CD4-positive, alpha-beta T cell treated with Interleukin-15 for 1 hour (primary cell): ENCODE measurements around the gene CFLAR.
"Not testable (repeated sequence)": the region's sequence is repeated elsewhere in the genome, so short reads cannot be mapped to it uniquely, and the experiment has no call there.

Experiments used
- DNase-seq: peaks from one replicate; pipeline ENCODE4 v3.0.0-alpha.2; 2020

The CFLAR gene

GRCh38 chr2:201149821-201150165, 33.8 kb downstream of the CFLAR start:
- DNase-seq, result not testable (repeated sequence)

DNA sequence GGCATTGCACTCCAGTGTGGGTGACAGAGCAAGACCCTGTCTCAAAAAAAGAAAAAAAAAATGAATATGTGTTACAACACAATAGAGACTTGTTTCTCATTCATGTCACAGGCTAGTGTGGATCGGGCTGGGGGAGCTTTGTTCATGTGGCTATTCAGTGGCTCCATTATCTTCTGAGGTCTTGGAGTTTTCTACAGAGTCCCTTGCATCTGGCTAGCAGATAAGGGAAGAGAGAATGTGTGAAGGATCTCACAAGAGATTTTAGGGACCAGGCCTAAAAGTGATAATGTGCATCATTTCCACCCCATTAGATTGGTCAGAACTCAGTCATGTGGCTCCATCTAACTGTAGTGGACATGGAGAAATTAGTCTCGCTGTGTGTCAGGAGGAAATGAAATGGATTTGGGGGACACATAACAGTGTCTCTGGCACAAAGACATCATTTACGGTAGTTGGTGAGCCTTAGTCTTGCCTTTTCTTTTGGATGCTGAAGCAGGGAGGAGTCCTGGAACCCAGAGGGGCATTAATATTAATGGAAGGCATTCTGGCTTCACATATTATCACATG, 34.6 kb downstream of the CFLAR start:
- no peak for DNase-seq

DNA sequence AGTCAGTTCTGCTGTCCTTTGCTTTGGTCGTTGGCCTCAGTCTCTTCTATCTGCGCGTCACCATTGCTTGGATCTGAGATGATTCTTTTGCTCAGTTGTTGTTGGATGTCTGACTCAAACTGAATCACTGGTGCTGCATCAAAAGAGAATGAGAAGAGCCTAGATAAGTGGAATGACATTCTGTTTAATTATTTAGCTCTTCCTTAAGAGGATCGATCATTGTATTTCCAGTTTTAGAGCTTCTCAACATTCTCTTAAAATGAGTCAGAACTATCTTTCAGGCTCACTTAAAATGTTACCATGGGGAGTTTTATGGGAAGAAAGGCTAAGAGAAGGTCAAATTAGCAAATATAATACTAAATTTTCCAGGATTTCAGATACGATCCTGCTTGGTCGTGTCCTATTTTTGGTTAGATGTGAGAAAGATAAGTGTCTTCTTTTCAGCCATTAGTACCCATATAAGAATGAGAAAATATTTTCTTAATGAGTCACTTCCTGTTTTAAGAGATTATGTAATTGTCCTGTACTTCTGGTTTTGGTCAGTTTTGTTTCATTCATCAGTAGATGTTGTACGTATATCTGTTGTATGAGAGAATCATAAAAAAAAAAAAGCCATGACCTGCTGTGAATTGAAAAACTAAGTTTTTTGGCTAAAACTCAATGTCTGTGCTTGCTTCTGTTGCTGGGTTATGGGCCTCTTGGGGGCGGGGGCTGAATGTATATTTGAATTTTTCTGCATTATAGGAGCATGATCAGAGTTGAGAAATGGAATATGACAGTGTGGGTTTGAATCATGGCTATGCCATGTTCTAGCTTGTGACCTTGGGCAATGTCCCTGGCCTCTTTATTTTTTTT, 35.4 kb downstream of the CFLAR start:
- DNase-seq, result no peak

GRCh38 chr2:201152517-201152916, 36.6 kb downstream of the CFLAR start:
- no peak for DNase-seq

DNA sequence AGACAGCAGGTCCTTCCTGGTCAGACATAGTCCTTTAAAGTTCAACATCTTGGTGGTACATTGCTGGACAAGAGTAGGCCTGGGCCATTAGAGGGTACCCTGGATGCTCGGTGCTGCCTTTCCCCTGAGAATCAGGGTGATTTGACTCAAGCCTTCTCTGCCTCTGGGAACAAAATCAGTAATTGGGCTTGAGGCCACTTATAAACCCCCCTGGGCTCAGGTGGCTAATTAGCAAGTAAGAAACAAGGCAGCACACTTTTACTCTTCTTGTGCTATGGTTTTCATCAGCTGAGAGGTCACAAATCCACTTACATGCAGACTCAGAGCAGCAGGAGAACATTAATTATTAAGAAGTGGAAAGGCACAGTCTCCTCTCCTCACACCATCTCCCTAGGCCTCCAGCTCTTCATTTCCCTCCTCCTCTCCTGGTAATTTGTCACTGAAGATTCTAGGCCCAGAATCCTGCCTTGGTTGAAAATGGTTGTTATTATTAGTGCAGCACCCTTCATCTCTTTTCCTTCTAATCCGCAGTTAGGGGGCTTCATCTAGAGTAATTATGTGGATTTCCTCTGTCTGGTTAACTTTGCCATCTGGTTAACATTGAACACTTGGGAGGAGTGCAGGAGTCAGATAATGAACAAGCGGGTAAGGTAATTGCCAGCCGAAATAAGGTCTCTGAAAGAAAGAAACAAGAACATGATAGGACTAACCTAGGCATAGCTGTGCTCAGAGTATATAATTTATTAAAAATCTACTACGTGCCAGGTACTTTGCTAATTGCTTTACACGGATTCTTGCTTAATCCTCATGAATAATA, 37.2 kb downstream of the CFLAR start:
- DNase-seq, result no peak

DNA sequence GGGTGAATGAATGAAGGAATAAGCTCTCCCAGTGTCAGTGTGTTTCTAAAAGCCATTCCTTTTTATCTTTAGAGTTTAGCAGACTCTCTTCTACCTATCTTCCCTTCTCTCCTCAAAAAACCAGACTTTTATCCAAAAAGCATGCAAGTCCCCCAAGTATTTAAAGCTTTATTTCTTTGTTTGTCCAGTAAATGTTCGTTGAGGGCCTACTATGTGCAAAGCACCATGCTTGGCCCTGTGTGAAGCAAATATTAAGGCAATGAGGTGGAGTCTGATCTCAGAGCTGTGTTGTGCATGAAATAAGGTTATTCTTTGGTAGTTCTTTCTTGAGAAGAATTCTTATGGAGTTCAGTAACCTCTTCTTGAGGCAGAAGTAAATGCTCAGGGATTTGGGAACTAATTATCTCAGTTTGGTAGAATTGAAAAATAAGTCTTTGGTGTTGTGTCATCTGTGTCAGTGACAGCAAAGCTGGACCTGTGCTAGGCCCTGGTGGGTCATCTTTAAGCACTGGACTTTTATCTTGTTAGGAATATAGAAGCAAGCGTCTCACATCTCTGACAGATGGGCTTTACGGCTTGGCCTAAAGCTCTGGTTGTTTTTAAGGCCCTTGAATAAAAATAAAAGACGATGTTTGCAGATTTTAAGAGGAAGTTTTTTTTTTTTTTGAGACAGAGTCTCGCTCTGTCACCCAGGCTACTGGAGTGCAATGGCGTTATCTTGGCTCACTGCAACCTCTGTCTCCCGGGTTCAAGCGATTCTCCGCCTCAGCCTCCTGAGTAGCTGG, 38.8 kb downstream of the CFLAR start:
- DNase-seq, result no peak

DNA sequence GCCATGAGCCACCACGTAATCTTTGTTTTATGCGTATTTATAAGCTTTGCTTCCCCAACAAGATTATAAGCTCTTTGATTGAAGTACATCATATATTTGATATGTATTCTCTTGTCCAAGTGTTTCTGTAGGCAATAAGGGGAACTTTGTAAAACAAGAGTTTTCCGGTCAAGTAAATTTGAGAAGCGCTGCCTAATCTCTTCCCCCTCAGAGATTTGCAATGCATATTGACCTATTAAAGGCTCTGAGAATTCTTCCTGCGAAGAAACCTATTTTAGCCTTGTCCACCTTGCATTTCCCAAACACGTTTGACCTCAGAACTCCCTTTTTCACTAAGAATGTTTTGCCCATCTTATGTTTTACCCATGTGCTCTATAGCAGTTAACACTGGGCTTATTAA, 40.1 kb downstream of the CFLAR start:
- DNase-seq, result no peak

- no peak for DNase-seq
These were observed 40.7 kb downstream of the CFLAR start for GRCh38 chr2:201156640-201157039.

DNA sequence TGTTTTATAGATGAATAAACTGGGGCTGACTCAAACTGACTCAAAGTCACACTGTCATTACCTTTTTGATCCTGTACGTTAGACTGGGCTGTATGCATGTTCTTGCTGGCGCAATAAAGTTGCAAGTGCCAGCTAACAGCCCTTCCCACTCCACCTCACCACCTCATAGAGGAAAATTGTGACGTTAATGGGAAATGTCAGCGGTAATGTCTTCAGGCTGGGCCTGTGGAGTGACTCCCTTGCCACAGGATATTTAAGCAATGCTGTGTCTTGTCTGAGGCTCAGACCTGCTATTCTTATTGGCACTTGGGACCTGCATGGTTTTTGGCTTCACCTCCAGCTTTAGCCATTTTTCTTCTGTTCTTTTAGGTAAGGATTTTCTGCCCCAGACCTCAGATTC, 41.7 kb downstream of the CFLAR start:
- peak; percentile 55 for DNase-seq

- DNase-seq, result peak; percentile 82
These were observed 42.4 kb downstream of the CFLAR start for GRCh38 chr2:201158111-201158929.

- DNase-seq, result no peak
These were observed 48.2 kb downstream of the CFLAR start for GRCh38 chr2:201164166-201164565.

GRCh38 chr2:201167546-201167945, 51.6 kb downstream of the CFLAR start:
- no peak for DNase-seq

GRCh38 chr2:201168496-201168895, 52.5 kb downstream of the CFLAR start:
- not testable (repeated sequence) for DNase-seq

DNA sequence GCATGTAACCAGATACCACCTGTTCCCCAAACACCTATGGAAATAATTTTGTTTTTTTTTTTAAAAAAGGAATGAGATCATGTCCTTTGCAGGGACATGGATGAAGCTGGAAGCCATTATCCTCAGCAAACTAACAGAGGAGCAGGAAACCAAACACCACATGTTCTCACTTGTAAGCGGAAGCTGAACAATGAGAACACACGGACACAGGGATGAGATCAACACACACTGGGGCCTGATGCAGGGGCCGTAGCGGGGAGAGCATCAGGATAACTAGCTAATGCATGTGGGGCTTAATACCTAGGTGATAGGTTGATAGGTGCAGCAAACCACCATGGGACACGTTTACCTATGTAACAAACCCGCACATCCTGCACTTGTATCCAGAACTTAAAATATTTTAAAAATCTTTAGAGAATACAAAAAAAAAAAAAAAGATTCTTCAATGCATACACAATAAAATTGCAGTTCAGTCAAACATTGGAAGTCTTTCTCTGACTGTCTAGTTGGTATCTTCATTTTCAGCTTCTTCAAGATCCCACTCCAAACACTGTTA, 55.4 kb downstream of the CFLAR start:
- no peak for DNase-seq

DNA sequence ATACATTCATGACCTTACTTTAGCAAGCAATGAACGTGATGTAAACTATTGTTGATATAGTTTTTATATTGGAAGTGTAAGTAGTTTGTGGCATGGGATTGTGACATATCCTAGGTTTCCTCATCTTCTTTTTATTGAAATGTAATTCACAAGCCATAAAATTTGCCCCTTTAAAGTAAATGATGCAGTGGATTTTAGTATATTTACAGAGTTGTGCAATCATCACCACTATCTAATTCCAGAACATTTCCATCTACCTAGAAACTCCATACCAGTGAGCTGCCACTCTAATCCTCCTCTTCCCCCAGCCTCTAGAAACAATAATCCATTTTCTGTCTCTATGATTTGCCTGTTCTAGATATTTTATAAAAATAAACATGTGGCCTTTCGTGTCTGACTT, 56.3 kb downstream of the CFLAR start:
- no peak for DNase-seq

DNA sequence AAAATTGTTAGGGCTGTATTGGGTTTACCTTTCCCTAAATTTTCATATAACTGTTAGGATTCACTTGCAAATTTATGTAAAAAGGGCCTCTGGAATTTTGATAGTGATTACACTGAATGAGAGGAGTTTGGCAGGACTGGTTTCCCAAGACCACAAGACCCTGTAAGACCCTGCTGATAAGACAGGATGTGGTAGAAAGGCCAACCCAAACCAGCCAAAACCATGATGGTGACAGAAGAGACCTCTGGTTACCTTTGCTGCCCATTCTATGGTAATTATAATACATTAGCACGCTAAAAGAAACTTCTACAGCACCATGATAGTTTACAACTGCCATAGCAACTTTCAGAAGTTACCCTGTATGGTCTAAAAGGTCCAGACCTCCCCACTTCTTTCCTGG, 58.7 kb downstream of the CFLAR start:
- no peak for DNase-seq

GRCh38 chr2:201176081-201176481, 60.1 kb downstream of the CFLAR start:
- DNase-seq, result no peak

- no peak for DNase-seq
These were observed 64.0 kb downstream of the CFLAR start for GRCh38 chr2:201180010-201180409.

DNA sequence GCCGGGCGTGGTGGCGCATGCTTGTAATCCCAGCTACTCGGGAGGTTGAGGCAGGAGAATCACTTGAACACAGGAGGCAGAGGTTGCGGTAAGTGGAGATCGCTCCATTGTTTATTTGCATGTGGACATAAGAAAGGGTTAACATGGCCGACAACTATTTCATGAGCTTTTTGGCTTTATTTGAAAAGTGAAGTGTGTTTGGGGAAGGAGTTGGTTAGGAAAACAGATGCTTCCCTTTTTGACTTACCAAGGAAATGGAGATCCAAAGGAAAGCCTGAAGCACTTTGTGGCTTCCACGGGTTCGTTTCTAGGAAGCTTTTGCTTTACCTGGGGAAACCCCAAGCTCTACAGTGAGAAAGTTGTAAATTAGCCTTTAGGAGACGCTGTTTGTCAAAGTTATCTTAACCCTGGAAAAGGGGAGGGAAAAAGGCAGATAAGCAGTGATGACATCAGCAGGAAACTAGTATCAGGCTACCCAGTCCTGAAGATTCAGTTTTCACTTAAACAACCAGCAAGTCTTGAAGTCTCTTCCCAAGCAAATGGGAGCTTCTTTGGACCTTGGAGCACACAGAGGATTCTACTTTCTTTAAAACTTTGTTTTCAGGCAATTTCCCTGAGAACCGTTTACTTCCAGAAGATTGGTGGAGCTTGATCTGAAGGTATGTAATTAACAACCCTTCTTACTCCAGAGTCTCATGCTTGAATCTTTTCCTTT, 66.8 kb downstream of the CFLAR start, which contains the start of gene CASP10:
Gene CASP10 (plus strand): TSS at position 492 of the 715 bp plus-strand sequence. CDS start 2,637 bp downstream, outside the sequence.
- DNase-seq, result peak; percentile 41

- no peak for DNase-seq
These were observed 67.4 kb downstream of the CFLAR start for GRCh38 chr2:201183365-201183727.

GRCh38 chr2:201183835-201184234, 67.9 kb downstream of the CFLAR start:
- DNase-seq, result not testable (repeated sequence)
